ENCODE measurements around the gene CD93.

GRCh38 chr20:23118766-23119165 lies 32.6 kb upstream of the CD93 start:
- TF ChIP-seq POLR2A (IDR thresholded peaks at IDR 0.05; ENCODE audit: low read length): no peak
- no peak for TF ChIP-seq ELK1 (IDR thresholded peaks at IDR 0.05; ENCODE audit: low read depth, low read length)
- no peak for TF ChIP-seq CTCF (IDR thresholded peaks at IDR 0.05)
- no peak for TF ChIP-seq CBX8 (IDR thresholded peaks at IDR 0.05)
- no peak for TF ChIP-seq USF2 (IDR thresholded peaks at IDR 0.05)
- no peak for TF ChIP-seq TP53 (CRISPR knock-in tag; IDR thresholded peaks at IDR 0.05)
- TF ChIP-seq RAD21 (conservative IDR thresholded peaks at IDR 0.05 in 1 of 2, IDR thresholded peaks at IDR 0.05 in 1 of 2): no peak
- no peak for TF ChIP-seq POLR2AphosphoS2 (conservative IDR thresholded peaks at IDR 0.05; ENCODE audit: low read length)
- no peak for TF ChIP-seq CHD4 (IDR thresholded peaks at IDR 0.05; ENCODE audit: borderline replicate concordance)
- no peak for TF ChIP-seq RCOR1 (IDR thresholded peaks at IDR 0.05; ENCODE audit: low read depth, low read length)
- TF ChIP-seq HOXB13 (CRISPR knock-in tag; IDR thresholded peaks at IDR 0.05; ENCODE audit: low read depth): no peak
- no peak for TF ChIP-seq CEBPB (IDR thresholded peaks at IDR 0.05)
- TF ChIP-seq PHF8 (IDR thresholded peaks at IDR 0.05; ENCODE audit: borderline replicate concordance, low read depth): no peak
- no peak for TF ChIP-seq HMGXB4 (CRISPR knock-in tag; IDR thresholded peaks at IDR 0.05; ENCODE audit: borderline replicate concordance)
